Omental fat pad (tissue), 4 donors: ENCODE data around the gene ATP9B. TPM values are rescaled to one million over a fixed set of nuclear protein-coding genes. Genes with fewer than 3 reads are reported as not detected.

Source experiments
- ATAC-seq: fragments of 150-250 bp; one replicate; pipeline ENCODE4 v1.9.1; 2016; ENCODE audit warnings: mild to moderate bottlenecking, moderate library complexity; ENCODE audit not compliant: low FRiP score
- DNase-seq: peaks from one replicate; pipeline ENCODE4 v3.0.0-alpha.2; 2019; ENCODE audit warnings: low spot score
- total RNA-seq, 4 donors: library from RNA; depleted of rRNA; stranded (reverse); fragments of >200 nt; gene quantifications; one replicate each; pipeline ENCODE4 v1.1.0, GENCODE V29; 2016
- TF ChIP-seq, protein P1 (sequence below), 3 donors: fragments of 450-650 bp; IDR thresholded peaks; one replicate each; pipeline ENCODE4 v1.5.1; 2016 to 2017; ENCODE audit warnings: antibody characterized with exemption in 3 of 3, mild to moderate bottlenecking in 3 of 3, moderate library complexity in 2 of 3

ATP9B gene
- total RNA-seq, 4 donors from 2014 or later, result 28.8 to 47.3 (median 39.8) TPM

DNA sequence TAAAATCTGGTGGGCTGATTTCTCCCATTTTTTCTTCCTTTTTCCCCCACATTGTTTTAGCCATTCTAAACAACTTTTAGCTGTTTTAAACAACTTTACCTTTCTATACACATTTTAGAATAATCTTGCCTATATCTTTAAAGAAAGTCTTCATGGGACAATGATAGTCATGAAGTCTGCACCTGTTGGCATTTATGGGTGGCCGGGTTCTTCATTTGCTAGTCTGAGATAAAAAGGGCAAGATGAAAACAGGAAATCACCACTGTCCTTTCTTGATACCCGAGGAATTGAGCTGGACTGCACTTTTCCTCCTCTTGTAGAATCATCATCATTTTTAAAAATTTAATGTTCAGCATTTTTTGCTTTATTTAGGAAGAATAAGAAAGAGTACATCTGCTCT is 104.5 kb downstream of the ATP9B start:
- DNase-seq (no peak), ATAC-seq (no peak)
- TF ChIP-seq, protein P1, sequence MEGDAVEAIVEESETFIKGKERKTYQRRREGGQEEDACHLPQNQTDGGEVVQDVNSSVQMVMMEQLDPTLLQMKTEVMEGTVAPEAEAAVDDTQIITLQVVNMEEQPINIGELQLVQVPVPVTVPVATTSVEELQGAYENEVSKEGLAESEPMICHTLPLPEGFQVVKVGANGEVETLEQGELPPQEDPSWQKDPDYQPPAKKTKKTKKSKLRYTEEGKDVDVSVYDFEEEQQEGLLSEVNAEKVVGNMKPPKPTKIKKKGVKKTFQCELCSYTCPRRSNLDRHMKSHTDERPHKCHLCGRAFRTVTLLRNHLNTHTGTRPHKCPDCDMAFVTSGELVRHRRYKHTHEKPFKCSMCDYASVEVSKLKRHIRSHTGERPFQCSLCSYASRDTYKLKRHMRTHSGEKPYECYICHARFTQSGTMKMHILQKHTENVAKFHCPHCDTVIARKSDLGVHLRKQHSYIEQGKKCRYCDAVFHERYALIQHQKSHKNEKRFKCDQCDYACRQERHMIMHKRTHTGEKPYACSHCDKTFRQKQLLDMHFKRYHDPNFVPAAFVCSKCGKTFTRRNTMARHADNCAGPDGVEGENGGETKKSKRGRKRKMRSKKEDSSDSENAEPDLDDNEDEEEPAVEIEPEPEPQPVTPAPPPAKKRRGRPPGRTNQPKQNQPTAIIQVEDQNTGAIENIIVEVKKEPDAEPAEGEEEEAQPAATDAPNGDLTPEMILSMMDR (IDR thresholded peaks at IDR 0.05), result no peak

- ATAC-seq (no peak), DNase-seq (no peak)
- TF ChIP-seq, protein P1 (IDR thresholded peaks at IDR 0.05), result no peak
Observed at GRCh38 chr18:79178113-79178531, 108.9 kb downstream of the ATP9B start.

DNA sequence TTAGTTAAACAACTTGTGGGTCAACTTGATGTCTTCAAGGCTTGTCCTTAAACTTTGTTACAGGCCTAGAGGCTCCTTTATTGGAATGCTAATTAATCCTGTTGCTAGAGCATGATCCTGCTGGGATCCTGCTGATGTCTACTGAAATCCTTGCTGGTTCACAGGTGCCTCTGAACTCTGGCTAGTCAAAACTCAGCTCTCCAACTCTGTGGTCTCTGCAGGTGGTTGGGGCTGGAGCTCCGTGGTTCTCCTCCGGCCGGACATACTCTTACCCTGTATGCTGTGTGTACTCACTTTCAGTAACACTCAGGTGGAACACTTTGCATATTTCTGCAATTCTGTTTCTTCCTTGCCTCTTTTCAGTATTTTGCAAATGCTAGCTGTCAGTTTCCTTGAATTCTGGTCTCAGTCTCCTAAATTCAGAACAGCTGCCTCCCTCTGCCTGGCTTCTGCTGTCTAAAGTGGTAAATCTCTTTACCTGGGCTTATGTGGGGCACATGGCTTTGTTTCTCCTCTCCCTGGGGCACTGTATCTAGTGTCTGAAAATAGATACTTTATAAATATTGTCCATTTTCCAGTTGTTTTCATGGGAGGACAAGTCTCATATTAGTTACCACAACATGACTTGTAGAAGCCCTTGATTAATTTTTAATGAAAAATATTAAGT is 113.0 kb downstream of the ATP9B start:
- DNase-seq (no peak), ATAC-seq (no peak)
- TF ChIP-seq, protein P1 (IDR thresholded peaks at IDR 0.05), result no peak

DNA sequence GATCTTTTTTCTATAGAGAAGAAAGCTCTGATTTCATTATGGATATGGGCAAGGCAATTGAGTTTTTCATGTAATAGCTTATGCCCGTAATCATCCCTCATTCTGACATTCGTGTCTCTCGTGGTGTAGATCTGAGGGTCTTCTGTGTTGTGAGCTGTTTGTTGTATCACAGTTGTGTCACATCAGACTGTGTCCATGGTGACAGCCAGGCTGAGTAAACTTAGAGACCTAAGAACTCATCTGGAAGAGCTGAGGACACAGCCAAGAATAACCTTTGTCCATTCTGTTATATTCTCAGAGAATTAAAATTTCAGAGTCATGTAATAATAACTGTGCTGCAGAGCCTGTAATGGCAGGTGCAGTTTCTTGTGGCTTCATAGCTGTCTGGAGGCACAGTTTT is 116.5 kb downstream of the ATP9B start:
- TF ChIP-seq, protein P1 (IDR thresholded peaks at IDR 0.05), result no peak
- ATAC-seq (no peak), DNase-seq (no peak)

DNA sequence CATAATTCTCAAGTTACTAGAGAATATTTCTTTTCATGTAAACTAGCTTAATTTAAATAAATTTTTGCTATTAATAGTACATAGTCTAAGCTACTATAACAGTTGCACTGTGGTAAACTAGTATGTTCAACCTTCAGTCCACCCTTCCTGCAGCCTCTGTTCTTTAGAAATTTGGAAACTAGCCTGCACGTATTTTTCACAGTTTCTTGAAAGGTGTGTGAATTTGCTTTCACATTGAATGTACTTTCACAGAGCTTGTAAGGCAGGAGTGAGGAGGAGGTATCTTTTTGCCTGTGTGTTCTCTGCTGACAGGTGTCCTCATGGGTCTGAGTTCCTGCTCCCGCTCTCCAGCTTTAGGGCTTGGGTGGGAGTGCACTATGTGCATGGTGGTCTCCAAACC is 117.5 kb downstream of the ATP9B start:
- no peak for ATAC-seq
- TF ChIP-seq, protein P1 (IDR thresholded peaks at IDR 0.05), result no peak
- no peak for DNase-seq

DNA sequence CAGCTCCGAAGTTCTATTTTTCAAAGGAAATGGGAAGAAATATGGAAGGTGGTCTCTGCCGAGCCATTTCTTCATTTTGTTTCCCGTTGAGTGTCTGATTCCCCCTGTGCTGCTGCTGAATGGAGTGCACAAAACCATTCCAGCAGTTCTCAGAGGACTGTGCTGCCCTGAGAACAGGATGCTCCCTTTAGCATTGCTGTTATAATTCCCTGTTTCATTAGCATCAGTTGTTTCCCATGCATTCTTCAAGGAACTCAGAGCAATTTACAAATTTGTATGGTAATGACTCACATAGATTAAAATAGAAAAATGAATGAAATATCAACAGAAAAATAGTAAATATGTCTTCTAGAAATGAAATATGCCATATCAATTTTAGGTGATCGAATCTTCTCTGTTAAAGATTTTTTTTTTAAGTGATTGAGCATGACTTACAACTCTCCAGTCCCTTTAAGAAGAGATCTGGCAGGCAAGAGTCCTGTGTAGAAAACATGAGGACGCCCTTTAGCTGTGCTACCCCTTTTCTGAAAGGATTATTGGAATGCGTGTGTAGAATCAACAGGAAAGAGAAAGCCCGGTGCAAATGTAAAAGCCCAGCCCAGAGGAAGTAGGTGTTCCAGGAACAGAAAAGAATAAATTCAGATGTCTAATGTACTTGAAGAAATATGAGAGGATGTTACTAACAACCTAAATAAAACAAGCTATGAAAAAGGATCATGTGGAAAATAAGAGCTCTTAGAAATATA is 118.5 kb downstream of the ATP9B start:
- no peak for DNase-seq
- TF ChIP-seq, protein P1 (IDR thresholded peaks at IDR 0.05), result no peak

GRCh38 chr18:79191418-79191817 is 122.2 kb downstream of the ATP9B start:
- TF ChIP-seq, protein P1 (IDR thresholded peaks at IDR 0.05), result no peak
- no peak for DNase-seq
- ATAC-seq, result no peak

More for the DNA sequence above, 118.5 kb downstream of the ATP9B start:
- ATAC-seq, result no peak
